H9 (cell line): ENCODE measurements around the gene PLD1. TPM values are rescaled to one million over a fixed set of nuclear protein-coding genes. Genes with fewer than 3 reads are reported as not detected.
A peak's percentile ranks its signal among the peaks of the same experiment; 100 is the strongest.

ENCODE experiments used
- DNase-seq: peaks from one replicate; pipeline ENCODE4 v3.0.0-alpha.2; 2017
- H2AFZ ChIP-seq: one replicate; pipeline ENCODE4 v1.6.1; 2013; ENCODE audit warnings: mild to moderate bottlenecking, low read length, control low read depth, moderate library complexity
- H2AK5ac ChIP-seq: 2 replicates; pipeline ENCODE4 v1.6.1; 2013; ENCODE audit warnings: low read length, control low read depth, mixed read lengths; ENCODE audit not compliant: insufficient read length
- H2BK120ac ChIP-seq: one replicate; pipeline ENCODE4 v1.6.1; 2013; ENCODE audit warnings: low read depth, mild to moderate bottlenecking, low read length, control low read depth, inconsistent platforms; ENCODE audit not compliant: poor library complexity, severe bottlenecking
- H2BK12ac ChIP-seq: 2 replicates; pipeline ENCODE4 v1.6.1; 2013; ENCODE audit warnings: low read length, control low read depth, mixed read lengths, low read depth; ENCODE audit not compliant: insufficient read length
- H2BK15ac ChIP-seq: 2 replicates; pipeline ENCODE4 v1.6.1; 2013; ENCODE audit warnings: low read depth, low read length, control low read depth
- H2BK20ac ChIP-seq: one replicate; pipeline ENCODE4 v1.6.1; 2013; ENCODE audit warnings: low read depth, mild to moderate bottlenecking, low read length, control low read depth, inconsistent platforms; ENCODE audit not compliant: poor library complexity, severe bottlenecking
- H2BK5ac ChIP-seq: 2 replicates; pipeline ENCODE4 v1.6.1; 2013; ENCODE audit warnings: low read length, control low read depth, mixed read lengths; ENCODE audit not compliant: insufficient read length
- H3K14ac ChIP-seq: 2 replicates; pipeline ENCODE4 v1.6.1; 2013; ENCODE audit warnings: low read length, control low read depth; ENCODE audit not compliant: insufficient read depth
- H3K18ac ChIP-seq: 2 replicates; pipeline ENCODE4 v1.6.1; 2013; ENCODE audit warnings: low read depth, mild to moderate bottlenecking, mixed read lengths, low read length, control low read depth; ENCODE audit not compliant: insufficient read length
- H3K23ac ChIP-seq: 2 replicates; pipeline ENCODE4 v1.6.1; 2013; ENCODE audit warnings: low read length, control low read depth, mixed read lengths, low read depth; ENCODE audit not compliant: insufficient read length
- H3K23me2 ChIP-seq: 2 replicates; pipeline ENCODE4 v1.6.1; 2013; ENCODE audit warnings: low read depth, mild to moderate bottlenecking, mixed read lengths, low read length, control low read depth; ENCODE audit not compliant: insufficient read length, poor library complexity, severe bottlenecking
- H3K27ac ChIP-seq: 2 replicates; pipeline ENCODE4 v1.5.1; 2013; ENCODE audit warnings: low read length, control low read depth, mixed read lengths, low read depth; ENCODE audit not compliant: insufficient read length
- H3K27me3 ChIP-seq: 2 replicates; pipeline ENCODE4 v1.6.1; 2013; ENCODE audit warnings: low read length, control low read depth, inconsistent platforms; ENCODE audit not compliant: insufficient read depth
- H3K4ac ChIP-seq: 2 replicates; pipeline ENCODE4 v1.6.1; 2013; ENCODE audit warnings: low read depth, mild to moderate bottlenecking, control low read depth, inconsistent platforms, low read length, moderate library complexity
- H3K4me1 ChIP-seq: 2 replicates; pipeline ENCODE4 v1.6.1; 2013; ENCODE audit warnings: low read length, control low read depth, inconsistent platforms; ENCODE audit not compliant: insufficient read depth
- H3K4me2 ChIP-seq: 2 replicates; pipeline ENCODE4 v1.6.1; 2013; ENCODE audit warnings: low read length, control low read depth, mixed read lengths; ENCODE audit not compliant: insufficient read length, insufficient read depth
- H3K56ac ChIP-seq: 2 replicates; pipeline ENCODE4 v1.6.1; 2013; ENCODE audit warnings: low read depth, mild to moderate bottlenecking, mixed read lengths, low read length, control low read depth; ENCODE audit not compliant: insufficient read length
- H3K79me1 ChIP-seq: 2 replicates; pipeline ENCODE4 v1.6.1; 2013; ENCODE audit warnings: low read depth, mild to moderate bottlenecking, moderate library complexity, low read length, control low read depth, inconsistent platforms; ENCODE audit not compliant: insufficient read depth, poor library complexity, severe bottlenecking
- H3K79me2 ChIP-seq: 2 replicates; pipeline ENCODE4 v1.6.1; 2013; ENCODE audit warnings: low read length, control low read depth, inconsistent platforms; ENCODE audit not compliant: insufficient read depth
- H3K9ac ChIP-seq: 2 replicates; pipeline ENCODE4 v1.6.1; 2013; ENCODE audit warnings: low read length, control low read depth, mixed read lengths; ENCODE audit not compliant: insufficient read length; ENCODE audit errors: extremely low read depth
- H3K9me3 ChIP-seq: one replicate; pipeline ENCODE4 v1.6.1; 2013; ENCODE audit warnings: low read depth, low read length, inconsistent platforms; ENCODE audit not compliant: control insufficient read depth
- H3T11ph ChIP-seq: one replicate; pipeline ENCODE4 v1.6.1; 2013; ENCODE audit warnings: mild to moderate bottlenecking, low read length, control low read depth, inconsistent platforms
- H4K20me1 ChIP-seq: one replicate; pipeline ENCODE4 v1.6.1; 2013; ENCODE audit not compliant: control insufficient read depth, insufficient read length, insufficient read depth
- H4K5ac ChIP-seq: 2 replicates; pipeline ENCODE4 v1.6.1; 2013; ENCODE audit warnings: low read depth, mild to moderate bottlenecking, mixed read lengths, low read length, control low read depth; ENCODE audit not compliant: insufficient read length
- H4K8ac ChIP-seq: replicated peaks from 2 replicates; pipeline ENCODE4 v1.6.1; 2013; ENCODE audit warnings: low read length, control low read depth, mixed read lengths, low read depth; ENCODE audit not compliant: insufficient read length
- H4K91ac ChIP-seq: 2 replicates; pipeline ENCODE4 v1.6.1; 2013; ENCODE audit warnings: low read depth, mild to moderate bottlenecking, moderate library complexity, mixed read lengths, low read length, control low read depth; ENCODE audit not compliant: insufficient read length
- H3K27ac Mint-ChIP-seq, 3 experiments: 2 replicates in 2 of 3; 3 replicates in 1 of 3; pipeline ENCODE4 v1.8.0; 2020 to 2021; ENCODE audit warnings: mixed read lengths in 3 of 3, mild to moderate bottlenecking in 1 of 3, moderate library complexity in 1 of 3
- H3K27me3 Mint-ChIP-seq: 2 replicates; pipeline ENCODE4 v1.8.0; 2021; ENCODE audit warnings: low read depth, mild to moderate bottlenecking, moderate library complexity, mixed read lengths
- H3K36me3 Mint-ChIP-seq, 3 experiments: 2 replicates in 2 of 3; 3 replicates in 1 of 3; pipeline ENCODE4 v1.8.0; 2020 to 2021; ENCODE audit warnings: low read depth in 3 of 3, mixed read lengths in 3 of 3; ENCODE audit not compliant: insufficient read depth in 1 of 3
- H3K4me1 Mint-ChIP-seq, 2 experiments: 2 replicates each; pipeline ENCODE4 v1.8.0; 2020; ENCODE audit warnings: mixed read lengths in 2 of 2
- H3K4me3 Mint-ChIP-seq, 2 experiments: 2 replicates in 1 of 2; 3 replicates in 1 of 2; pipeline ENCODE4 v1.8.0; 2020 to 2021; ENCODE audit warnings: mild to moderate bottlenecking in 2 of 2, mixed read lengths in 2 of 2, moderate library complexity in 1 of 2
- H3K9me3 Mint-ChIP-seq, 2 experiments: 2 replicates in 1 of 2; 3 replicates in 1 of 2; pipeline ENCODE4 v1.8.0; 2020; ENCODE audit warnings: mild to moderate bottlenecking in 2 of 2, mixed read lengths in 2 of 2, moderate library complexity in 1 of 2
- CTCF ChIP-seq: fragments of 200-600 bp; sonication (generic); conservative IDR thresholded peaks from 3 replicates; pipeline ENCODE4 v1.8.0; 2021; ENCODE audit warnings: antibody characterized with exemption, mild to moderate bottlenecking
- WGBS: extraction: QIAGEN DNeasy Blood & Tissue Kit; methylation state at CpG from one replicate; pipeline ENCODE4 v1.1.7; 2013; ENCODE audit warnings: missing lambda C conversion rate, low lambda C conversion rate, mixed read lengths; ENCODE audit not compliant: insufficient read length; ENCODE audit errors: extremely low coverage; 5-methylcytosine and 5-hydroxymethylcytosine counted together
- total RNA-seq: library from RNA; stranded (reverse); gene quantifications from 2 replicates; pipeline ENCODE4 v1.2.1, GENCODE V29; 2021

Gene PLD1
- total RNA-seq, 1 experiment from 2014 or later = 1.8 TPM

GRCh38 chr3:171842864-171843518, 32.7 kb upstream of the PLD1 start, which contains the start of gene TMEM212:
Gene TMEM212 (plus strand): TSS chr3:171843349. CDS start chr3:171843384, 35 bp downstream.
- DNase-seq = no peak
- no peak within 1 kb of the TSS for H3K4me3 Mint-ChIP-seq

More at GRCh38 chr3:171842864-171843518, 32.7 kb upstream of the PLD1 start, which contains the start of gene TMEM212:
- Histone ChIP-seq H2BK15ac (no peak within 1 kb of the TSS), H4K5ac (no peak within 1 kb of the TSS), H2AK5ac (no peak within 1 kb of the TSS), H3K23me2 (no peaks in the 10 kb centered on the region), H4K20me1 (no peaks in the 10 kb centered on the region), H2AFZ (peak within 1 kb of the TSS; percentile 73), H2BK5ac (no peak within 1 kb of the TSS), H3K79me2 (no peaks in the 10 kb centered on the region), H4K8ac (no peak within 1 kb of the TSS), H4K91ac (no peak within 1 kb of the TSS), H3K79me1 (no peaks in the 10 kb centered on the region), H3K4me2 (no peak within 1 kb of the TSS), H2BK12ac (no peak within 1 kb of the TSS), H3K27ac (no peak within 1 kb of the TSS), H3K23ac (no peak within 1 kb of the TSS), H3K4ac (no peak within 1 kb of the TSS), H3K4me1 (0 out of 2 replicates have a peak, but pooled peaks cover 2% of the 10 kb centered on the region), H3K9me3 (no peaks in the 10 kb centered on the region), H3K14ac (no peak within 1 kb of the TSS), H3T11ph (no peak within 1 kb of the TSS), H3K18ac (no peak within 1 kb of the TSS), H3K56ac (no peak within 1 kb of the TSS), H2BK120ac (no peak within 1 kb of the TSS), H3K27me3 (no peaks in the 10 kb centered on the region), H3K9ac (no peak within 1 kb of the TSS), H2BK20ac (no peak within 1 kb of the TSS)
- Mint-ChIP-seq H3K4me1 (peaks cover 12 to 22% of the 10 kb centered on the region in 2 experiments), H3K36me3 (no peaks in the 10 kb centered on the region), H3K27me3 (no peaks in the 10 kb centered on the region), H3K9me3 (no peaks in the 10 kb centered on the region; a peak in 1 of 5 replicates), H3K27ac (no peak within 1 kb of the TSS)
- WGBS = no CpG with 5 or more reads among the region's 5 CpGs
- TF ChIP-seq CTCF = no peak
